ENCODE measurements around the gene CREB5.

Gene CREB5

DNA sequence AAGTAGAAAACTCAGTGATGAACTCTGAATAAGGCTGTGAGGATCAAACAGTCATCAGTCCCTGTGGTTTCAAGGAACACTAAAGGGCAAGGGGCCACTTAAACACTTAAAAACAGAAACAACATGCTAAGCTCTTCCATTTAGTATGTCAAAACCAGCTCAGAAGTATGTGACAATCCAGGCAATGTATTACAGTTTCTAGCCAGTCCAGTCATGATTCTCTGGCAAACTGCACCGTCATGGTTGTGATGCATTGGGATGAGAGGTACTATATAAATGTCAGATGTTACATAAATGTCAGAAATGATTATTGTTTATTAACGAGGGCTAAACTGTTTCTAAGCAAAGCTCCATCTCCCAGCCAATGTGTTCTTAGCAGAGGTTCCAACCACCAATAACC, 4.7 kb upstream of the CREB5 start:
- DNase-seq: no peak

- DNase-seq: no peak
These were observed 4.0 kb upstream of the CREB5 start for GRCh38 chr7:28408105-28408959.

DNA sequence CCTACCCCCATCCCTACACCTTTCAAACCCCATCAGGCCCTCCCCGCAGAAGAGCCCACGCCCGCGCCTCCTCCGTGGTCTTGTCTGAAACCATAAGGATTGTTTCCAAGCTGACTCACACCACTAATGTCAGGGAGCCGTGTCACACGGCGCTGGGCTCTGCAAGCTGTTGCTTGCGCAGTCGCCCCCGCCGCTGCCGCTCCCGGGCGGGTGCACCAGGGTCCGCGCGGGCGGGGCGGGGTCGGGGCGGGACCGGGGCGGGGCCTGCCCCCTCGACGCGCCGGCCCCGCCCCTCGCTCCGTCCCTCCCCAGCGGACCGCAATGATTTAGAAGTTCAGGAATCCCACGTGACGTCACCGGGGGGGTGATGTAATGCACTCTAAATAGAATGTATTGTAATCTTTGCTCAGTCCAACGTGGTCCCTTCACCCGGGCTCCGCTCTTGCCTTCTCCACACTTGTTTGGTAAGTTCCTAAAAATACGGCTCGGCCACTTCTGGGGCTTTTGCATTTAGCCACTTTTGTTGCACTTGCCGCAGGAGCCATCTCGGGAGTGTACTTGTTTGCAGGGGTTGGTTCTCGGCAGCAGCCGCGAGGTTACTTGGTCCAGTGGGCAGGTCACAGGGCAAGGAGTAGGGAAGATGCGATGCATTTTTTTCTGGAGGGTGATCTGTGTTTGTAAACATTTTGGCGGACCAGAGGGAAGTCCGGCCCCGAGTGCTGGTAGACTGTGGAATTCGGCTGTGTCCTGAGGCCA, 3.2 kb upstream of the CREB5 start:
- DNase-seq: peak; percentile 16

GRCh38 chr7:28409716-28410627, 2.3 kb upstream of the CREB5 start:
- no peak for DNase-seq

DNA sequence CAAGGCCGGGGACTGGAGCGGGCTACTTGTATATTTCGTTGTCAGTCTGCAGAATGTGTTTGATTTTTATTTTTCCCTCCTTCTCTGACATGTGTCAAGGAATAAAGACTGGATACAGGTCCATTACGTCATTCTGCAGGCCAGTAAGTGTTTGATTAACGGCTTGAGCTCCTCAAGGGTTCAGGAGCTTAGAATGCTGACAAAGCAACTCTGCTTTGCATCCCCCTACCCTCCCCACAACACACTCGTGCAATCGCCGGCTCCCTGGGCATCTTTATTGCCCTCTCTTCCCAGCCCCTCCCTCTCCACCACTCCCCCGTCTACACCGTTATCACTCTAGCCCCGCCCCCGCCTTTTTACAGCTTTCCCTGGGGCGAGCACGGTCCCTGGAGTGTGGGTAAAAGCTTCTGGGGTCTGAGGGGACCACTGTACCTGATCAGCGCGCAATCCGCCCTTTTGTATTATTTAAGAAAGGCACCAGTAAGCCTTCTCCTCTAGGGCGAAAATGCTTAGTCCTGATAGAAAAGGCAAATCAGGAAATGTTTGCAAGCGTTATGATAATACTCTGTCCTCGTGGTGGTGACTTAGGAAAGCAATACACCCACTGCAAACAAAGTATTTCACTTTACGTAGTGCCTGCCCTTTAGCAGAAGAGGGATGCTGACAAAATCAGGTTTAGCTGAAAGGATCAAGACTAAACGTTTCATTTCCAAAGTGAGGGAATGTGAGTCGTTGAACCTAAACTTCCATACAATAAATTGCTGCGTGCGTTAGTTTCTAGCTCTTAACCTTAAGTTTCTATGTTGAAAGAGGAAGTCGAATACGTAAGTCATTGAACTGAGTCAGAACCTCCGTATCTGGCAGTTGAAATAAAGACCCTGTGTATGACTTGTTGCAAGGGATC, 1.4 kb upstream of the CREB5 start:
- DNase-seq: no peak

DNA sequence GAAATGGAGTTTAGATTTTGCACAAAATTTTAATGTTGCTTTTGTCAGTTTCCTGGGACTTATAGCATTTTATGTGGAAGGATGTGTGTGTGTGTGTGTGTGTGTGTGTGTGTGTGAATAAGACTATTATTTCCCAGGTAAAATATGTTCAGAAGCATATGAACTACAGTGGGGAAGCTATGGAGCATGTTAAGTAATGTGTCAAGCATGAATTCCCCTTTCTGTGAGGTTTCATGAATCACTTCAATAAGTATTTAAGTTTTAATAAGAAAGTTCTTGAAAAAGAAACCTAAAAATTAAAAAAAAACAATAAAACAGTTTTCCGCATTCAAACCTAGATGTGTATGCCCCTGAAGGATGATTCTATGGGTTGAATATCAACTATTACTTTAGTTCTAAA, 693 bp downstream of the CREB5 start:
- no peak for DNase-seq

- DNase-seq: no peak
These were observed 2.1 kb downstream of the CREB5 start for GRCh38 chr7:28414453-28414852.

DNA sequence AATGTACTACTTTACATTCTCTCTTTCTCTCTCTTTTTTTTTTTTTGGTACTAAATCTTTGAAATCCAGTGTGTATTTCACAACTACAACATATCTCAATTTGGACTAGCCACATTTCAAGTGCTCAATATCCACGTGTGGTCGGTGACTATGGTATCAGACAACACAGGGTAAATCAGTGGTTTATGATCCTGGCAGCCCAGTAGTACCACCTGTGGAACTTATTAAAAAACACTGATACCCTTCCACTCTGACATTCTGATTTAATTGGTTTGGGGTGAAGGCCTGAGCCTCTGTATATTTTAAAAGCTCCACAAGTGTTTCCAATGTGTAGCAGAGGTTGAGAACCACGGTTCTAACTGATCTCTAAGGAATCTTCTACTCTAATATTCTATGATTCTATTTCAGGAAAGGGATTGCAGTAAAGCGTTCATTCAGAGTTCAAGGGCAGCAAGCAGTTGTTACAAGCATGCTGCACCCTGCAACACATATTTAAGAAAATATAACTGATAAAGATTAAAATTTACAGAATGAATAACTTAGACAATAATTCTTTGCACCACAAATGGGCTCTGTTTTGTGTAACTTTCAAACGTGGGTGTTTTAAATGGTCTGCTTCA, 5.1 kb downstream of the CREB5 start:
- no peak for DNase-seq

DNA sequence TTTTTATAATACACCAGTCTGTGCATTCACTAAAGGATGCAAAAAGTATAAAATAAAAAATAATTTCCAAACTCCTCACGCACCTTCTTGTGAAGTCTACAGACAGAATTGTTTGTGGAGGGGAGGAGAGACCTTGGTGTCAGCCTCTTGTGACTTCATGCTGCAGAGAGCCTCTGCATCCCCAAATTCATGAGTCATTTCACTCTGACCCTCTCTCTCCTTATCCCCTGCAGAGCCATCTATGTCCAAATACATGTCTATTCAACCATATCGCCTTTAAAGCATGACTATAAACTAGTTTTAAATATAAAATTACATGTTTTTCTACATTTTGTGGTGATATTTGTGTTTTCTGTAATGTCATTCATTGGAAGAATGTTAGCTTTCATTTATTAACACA, 6.0 kb downstream of the CREB5 start:
- DNase-seq: no peak

DNA sequence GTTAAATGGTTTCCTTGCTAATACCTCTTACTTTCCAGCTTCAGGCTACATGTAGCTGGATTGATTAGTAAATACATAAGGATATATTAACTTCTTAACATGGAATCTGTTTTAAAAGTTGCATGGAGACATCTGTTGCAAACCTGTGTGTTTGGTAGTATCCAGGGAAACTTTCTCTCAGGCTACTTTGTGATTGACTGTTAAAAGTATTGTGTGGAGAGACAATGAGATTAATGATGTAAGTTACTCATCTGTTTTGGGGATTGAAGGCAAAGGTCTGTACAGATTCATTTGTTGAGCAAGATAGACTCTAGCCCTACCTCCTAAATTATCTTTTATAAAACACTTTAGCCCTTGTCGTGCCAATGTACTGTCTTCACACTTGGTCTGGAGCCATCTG, 6.6 kb downstream of the CREB5 start:
- no peak for DNase-seq

DNA sequence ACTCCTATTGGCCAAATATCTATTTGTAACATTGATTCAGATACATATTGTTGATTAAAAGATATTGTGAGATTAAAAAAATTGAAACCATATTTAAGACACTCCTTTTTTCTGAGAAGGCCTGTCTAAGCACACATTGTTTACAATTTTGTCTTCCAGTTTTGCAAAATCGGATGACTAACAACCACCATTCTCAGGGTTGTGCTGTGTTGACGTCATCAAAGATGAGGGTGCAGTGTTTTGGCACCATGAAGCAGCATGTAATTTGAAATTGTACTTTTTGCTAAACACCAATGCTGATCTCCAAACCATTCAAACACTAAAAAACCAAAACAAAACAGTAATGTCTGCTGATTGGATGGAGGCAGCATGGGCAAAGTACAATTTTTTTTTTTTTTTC, 7.4 kb downstream of the CREB5 start:
- DNase-seq: no peak

- no peak for DNase-seq
These were observed 10.8 kb downstream of the CREB5 start for GRCh38 chr7:28423112-28423511.

DNA sequence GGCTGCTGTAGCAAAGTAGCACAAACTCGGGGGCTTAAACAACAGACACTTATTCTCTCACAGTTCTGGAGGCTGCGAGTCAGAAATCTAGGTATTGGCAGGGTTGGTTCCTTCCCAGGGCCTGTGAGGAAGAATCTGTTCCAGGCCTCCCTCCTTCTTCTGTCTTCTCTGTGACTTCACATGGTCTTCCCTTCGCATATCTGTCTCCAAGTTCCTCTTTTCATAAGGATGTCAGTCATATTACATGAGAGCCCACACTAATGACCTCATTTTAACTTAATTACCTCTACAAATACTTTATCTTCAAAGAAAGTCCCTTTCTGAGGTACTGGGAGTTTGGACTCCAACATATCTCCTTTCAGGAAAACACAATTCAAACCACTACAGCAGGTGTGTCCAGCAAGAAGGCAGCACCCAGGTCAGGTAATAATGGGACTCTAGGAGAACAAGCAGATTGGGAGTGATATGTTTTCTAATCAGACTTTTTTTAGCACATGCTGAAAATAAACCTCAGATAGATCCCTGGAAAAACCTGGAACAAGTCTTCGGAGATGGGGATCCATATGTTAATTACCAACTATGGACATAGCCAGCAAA, 11.7 kb downstream of the CREB5 start:
- no peak for DNase-seq

GRCh38 chr7:28425496-28425895, 13.2 kb downstream of the CREB5 start:
- no peak for DNase-seq

GRCh38 chr7:28427236-28427635, 14.9 kb downstream of the CREB5 start:
- DNase-seq: no peak

- no peak for DNase-seq
These were observed 18.3 kb downstream of the CREB5 start for GRCh38 chr7:28430616-28431015.

DNA sequence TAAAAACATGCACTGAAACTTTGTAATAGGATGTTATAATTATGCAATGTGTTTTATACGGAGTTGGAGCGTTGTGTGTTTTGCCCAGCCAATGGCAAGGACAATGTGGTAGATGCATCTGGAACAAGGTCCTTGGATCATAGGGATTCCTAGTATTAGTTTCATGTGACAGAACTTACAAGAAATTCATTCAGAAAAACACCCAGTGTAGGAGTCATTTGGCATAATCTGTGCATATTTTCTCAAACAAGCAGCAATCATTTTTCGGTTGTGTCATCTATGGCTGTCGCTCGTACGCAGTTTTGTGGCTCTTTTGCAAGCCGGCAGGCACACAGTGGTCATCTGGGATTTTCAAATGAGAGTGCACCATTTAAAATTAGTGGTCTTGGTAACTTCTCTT, 19.8 kb downstream of the CREB5 start:
- DNase-seq: no peak

DNA sequence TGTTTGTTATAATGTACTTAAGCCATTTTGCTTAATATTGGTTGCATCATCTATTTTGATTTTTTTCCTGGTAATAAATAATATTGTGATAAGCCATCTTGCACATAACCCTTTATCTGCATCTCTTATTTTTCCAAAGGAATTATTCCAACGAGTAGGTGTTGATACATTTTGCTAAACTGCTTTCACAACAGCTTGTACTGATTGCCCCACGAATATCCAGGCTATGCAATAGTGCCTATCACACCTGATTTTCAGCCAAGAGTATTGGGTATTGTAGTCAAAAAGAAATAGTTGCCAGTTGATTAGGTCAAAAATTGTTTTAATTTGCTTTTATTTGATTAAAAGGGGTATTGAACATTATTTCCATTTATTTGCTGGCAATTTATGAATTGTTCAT, 20.7 kb downstream of the CREB5 start:
- no peak for DNase-seq

GRCh38 chr7:28433699-28434219, 21.4 kb downstream of the CREB5 start:
- no peak for DNase-seq

DNA sequence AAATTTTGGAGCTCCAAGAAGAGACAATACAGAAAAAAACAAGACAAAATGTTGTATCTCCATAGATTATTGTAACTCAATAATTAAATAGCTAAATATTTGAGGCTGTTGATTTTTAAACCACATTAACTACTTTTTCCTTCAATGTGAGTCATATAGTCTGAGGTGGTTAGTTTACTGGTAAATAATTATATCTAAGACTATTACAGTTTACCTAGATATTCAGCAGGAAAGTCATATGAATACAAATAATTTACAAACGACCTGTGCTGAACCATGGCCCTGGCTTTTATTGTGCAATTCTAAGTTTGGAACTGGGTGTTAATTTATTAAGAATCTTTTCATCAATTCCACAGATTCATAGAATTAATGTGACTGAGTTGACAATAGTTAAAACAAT, 22.2 kb downstream of the CREB5 start:
- no peak for DNase-seq

DNA sequence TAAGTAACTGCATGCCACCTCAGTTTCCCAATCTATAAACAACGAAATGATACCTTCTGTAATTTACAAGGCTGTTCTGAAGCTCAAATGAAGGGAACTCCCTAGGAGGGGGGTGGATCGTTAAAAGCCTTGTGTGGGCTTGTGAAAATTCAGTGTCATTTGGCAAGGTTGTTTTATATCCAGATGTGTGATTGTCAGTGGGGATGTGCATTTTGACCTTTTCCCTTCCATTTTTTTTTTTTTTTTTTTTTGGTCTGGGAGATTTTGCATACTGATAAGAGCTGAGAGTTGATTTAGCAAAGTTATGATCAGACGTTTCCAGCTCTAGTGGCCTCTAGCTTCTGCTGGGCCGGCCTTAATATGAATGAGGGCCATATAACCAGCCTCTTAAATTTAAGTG, 22.8 kb downstream of the CREB5 start:
- DNase-seq: no peak

Measured in CD4-positive, alpha-beta T cell treated with Interleukin-4 for 4 hours (primary cell).